Activated CD4-positive, alpha-beta T cell treated with anti-CD3 and anti-CD28 coated beads, Interleukin-2, amount 50 U/mL, for 48 hours (primary cell): Measurements from ENCODE around the gene CAMSAP1.

Experiments used
- DNase-seq, 2 experiments: peaks; one replicate each; pipeline ENCODE4 v3.0.0-alpha.2; 2020

The CAMSAP1 gene

GRCh38 chr9:135788576-135789300 lies 118.6 kb downstream of the CAMSAP1 start:
- DNase-seq = no peak

GRCh38 chr9:135787776-135788575 lies 119.4 kb downstream of the CAMSAP1 start:
- DNase-seq = no peak

GRCh38 chr9:135787317-135787716 lies 120.0 kb downstream of the CAMSAP1 start:
- no peak for DNase-seq

GRCh38 chr9:135786146-135786690 lies 121.1 kb downstream of the CAMSAP1 start:
- DNase-seq = no peak

- no peak for DNase-seq
Observed at GRCh38 chr9:135785013-135785575, 122.3 kb downstream of the CAMSAP1 start.

GRCh38 chr9:135783540-135784245 lies 123.7 kb downstream of the CAMSAP1 start:
- no peak for DNase-seq

- no peak for DNase-seq
Observed at GRCh38 chr9:135782946-135783345, 124.4 kb downstream of the CAMSAP1 start.

GRCh38 chr9:135780626-135781025 lies 126.7 kb downstream of the CAMSAP1 start:
- DNase-seq = no peak

GRCh38 chr9:135780086-135780485 lies 127.3 kb downstream of the CAMSAP1 start:
- DNase-seq = no peak

- DNase-seq = no peak
Observed at GRCh38 chr9:135779571-135779970, 127.8 kb downstream of the CAMSAP1 start.

GRCh38 chr9:135778421-135778820 lies 128.9 kb downstream of the CAMSAP1 start:
- no peak for DNase-seq

- no peak for DNase-seq
Observed at GRCh38 chr9:135777623-135778177, 129.6 kb downstream of the CAMSAP1 start.

GRCh38 chr9:135776893-135777622 lies 130.3 kb downstream of the CAMSAP1 start:
- no peak for DNase-seq

GRCh38 chr9:135775911-135776310 lies 131.4 kb downstream of the CAMSAP1 start:
- no peak for DNase-seq

- DNase-seq = no peak
Observed at GRCh38 chr9:135774794-135775525, 132.4 kb downstream of the CAMSAP1 start.

GRCh38 chr9:135774239-135774747 lies 133.1 kb downstream of the CAMSAP1 start:
- no peak for DNase-seq

- no peak for DNase-seq
Observed at GRCh38 chr9:135773530-135774238, 133.7 kb downstream of the CAMSAP1 start.

- DNase-seq = no peak
Observed at GRCh38 chr9:135772702-135773493, 134.4 kb downstream of the CAMSAP1 start.

- peak in 1 of 2 experiments; percentile 6 for DNase-seq
Observed at GRCh38 chr9:135772056-135772646, 135.2 kb downstream of the CAMSAP1 start.
